Activated gamma-delta T cell treated with anti-CD3 and anti-CD28 coated beads, Interleukin-2, amount 50 U/mL, for 16 hours (primary cell): ENCODE data around the gene B3GNT3.
"Not testable (repeated sequence)": the region's sequence is repeated elsewhere in the genome, so short reads cannot be mapped to it uniquely, and the experiment has no call there.

Source experiments
- DNase-seq: peaks from one replicate; pipeline ENCODE4 v3.0.0-alpha.2; 2020; ENCODE audit warnings: low read depth

The B3GNT3 gene

DNA sequence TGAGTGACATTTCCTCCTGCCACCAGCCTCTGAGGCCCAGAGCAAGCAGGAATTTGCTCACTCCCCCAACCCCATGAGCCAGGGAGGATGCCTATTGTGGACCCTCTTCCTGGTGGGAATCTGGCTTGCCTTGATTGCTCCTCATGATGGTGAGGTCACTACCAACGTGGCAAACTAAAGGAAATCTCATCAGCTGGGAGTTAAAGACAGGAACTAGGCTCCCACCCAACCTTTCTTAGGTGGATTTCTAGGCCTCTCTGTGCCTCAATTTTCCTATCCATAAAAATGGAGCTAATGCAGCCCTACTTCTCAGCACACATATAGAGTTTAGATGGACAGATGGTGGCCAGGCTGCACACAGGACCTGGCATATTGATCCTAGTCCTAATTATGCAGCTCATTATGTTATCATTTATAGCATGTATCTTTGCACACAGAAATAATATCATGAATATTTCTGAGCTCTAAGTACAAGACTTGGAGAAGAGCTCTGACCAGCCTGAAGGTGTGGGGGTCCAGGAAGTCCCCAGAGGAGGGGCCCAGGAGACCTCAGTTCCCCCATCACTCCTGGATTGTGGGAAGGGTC, 2.0 kb downstream of the B3GNT3 start:
- DNase-seq: no peak

DNA sequence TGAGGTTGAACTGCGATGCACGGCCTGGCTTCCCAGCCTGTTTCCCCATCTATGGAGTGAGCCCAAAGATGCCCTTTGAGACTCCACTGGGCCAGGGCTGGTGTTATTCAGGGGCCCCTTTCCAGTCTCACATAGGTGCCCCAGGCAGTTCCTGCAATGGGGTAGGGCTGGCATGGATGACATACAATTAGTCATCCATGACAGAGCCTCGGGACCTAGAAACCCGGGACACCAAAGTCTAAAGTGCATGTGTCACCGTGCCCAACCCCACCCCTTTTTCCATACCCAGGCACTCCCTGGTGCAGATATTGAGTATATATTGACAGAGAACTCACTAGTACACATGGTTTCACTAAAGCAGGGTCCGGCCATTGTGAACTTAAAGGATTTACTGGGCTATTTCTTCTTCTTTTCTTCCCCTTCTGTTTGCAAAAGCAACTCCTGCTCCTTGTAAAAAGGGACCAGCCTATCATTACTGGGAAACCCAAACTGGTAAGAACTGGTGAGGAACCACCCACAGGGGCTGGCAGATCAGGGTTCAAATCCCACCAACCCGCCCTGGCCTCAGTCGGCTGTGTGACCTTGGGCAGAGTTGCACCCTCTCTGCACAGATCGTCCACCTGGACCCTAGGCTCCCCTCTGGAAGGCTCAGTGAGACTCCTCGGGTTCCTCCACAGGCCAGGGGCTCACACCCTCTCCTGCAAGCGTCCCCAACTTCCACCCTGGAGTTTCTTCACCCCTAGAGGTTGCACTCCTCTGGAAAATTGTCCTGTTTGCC, 2.7 kb downstream of the B3GNT3 start:
- DNase-seq: no peak

GRCh38 chr19:17798599-17798998, 3.7 kb downstream of the B3GNT3 start:
- not testable (repeated sequence) for DNase-seq

DNA sequence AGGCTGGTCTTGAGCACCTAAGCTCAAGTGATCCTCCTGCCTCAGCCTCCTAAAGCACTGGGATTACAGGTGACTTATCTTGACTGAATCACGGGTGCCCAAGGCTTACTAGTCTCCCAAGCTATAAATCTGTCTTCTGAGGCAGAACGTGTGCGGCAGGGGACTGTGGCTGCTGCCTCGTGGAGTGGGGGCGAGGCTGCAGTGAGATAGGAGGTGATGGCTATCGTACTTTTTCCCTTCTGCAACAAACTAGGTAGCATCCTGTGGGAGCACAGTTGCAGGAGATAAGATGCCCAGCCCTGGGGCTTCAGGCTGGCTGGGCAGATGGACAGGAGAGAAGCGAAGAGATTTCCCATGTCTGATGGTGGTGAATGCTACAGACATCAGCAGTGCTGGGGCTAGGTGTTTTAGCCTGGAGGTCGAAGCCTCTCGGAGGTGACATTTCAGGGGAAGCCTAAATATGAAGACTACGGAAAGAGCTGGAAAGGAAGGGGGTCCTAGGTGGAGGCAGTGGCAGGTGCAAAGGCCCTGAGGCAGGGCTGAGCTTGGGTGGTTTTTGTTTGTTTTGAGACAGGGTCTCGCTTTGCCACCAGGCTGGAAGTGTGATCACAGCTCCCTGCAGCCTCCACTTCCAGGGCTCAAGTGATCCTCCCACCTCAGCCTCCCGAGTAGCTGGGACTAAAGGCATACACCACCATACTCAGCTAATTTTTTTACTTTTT, 7.4 kb downstream of the B3GNT3 start:
- DNase-seq: no peak

DNA sequence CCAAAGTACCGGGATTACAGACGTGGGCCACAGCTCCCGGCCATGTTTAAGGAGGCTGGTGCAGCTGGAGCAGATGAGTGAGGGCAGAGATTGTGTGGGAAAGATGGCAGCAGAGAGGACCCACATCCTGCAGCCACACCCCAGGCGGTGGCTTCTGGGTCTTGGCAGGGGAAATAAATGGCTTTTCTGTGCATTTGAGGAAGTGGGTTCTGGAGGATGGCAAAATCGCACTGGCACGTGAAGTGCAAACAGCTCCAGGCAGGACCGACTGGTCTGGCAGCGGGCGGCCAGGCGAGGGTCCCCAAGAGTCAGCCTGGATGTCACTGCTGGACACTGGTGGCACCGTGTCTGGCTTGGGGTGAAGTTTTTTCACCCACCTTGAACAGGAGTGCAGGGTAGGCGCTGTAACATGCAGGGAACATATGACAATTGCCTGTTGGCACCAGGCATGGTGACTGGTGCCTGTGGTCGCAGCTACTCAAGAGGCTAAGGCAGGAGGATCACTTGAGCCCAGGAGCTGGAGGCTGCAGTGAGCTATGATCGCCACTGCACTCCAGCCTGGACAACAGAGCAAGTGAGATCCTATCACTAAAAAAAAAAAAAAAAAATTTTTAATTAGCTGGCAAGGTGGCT, 8.4 kb downstream of the B3GNT3 start:
- DNase-seq: no peak

DNA sequence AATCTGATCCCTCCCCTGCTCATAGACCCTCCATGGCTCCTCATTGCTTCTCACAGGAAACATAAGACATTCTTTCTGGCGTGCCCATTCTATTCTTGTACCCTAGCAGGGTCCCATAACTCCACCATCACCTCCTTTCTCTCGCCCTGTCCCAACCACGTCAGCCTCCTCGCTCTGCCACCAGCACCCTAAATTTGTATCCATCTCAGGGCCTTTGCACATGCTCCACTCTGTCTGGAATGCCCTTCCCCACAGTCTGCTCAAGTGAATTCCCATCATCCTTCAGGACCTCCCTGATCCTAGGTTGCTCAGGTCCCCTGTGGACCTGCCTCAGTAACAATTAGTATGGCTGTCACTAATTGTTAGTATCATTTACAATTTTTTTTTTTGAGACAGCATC, 10.5 kb downstream of the B3GNT3 start:
- no peak for DNase-seq

DNA sequence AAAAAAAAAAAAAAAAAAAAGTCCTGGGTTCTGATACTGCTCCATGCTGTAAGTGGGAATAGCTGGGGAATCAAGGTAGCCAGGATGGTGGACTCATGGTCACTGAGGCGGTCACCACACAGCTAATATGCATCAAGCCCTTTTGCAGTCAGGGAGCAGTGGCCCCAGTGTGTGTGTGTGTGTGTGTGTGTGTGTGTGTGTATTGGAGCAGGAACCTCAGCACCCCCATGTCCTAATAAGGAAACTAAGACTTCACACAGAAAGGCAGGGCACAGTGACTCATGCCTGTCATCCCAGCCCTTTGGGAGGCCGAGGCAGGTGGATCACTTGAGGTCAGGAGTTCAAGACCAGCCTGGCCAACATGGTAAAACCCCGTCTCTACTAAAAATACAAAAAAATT, 12.0 kb downstream of the B3GNT3 start:
- no peak for DNase-seq

- DNase-seq: no peak
Observed at GRCh38 chr19:17807731-17808316, 12.9 kb downstream of the B3GNT3 start.

DNA sequence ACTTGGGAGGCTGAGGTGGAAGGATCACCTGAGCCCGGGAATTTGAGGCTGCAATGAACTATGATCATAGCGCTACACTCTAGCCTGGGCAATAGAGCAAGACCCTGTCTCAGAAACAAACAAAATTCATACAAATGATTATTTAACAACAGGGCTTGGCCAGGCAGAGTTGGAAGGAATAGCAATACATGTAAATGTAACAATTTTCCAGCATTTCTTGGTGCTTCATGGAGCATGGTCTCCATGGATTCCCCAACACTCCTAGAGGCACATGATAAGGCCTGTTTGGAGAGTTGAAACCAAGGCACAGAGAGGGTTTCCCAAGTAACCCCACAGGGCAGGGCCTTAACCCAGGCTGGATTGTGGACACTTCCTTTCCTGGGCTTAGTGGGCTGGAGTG, 16.2 kb downstream of the B3GNT3 start:
- no peak for DNase-seq

DNA sequence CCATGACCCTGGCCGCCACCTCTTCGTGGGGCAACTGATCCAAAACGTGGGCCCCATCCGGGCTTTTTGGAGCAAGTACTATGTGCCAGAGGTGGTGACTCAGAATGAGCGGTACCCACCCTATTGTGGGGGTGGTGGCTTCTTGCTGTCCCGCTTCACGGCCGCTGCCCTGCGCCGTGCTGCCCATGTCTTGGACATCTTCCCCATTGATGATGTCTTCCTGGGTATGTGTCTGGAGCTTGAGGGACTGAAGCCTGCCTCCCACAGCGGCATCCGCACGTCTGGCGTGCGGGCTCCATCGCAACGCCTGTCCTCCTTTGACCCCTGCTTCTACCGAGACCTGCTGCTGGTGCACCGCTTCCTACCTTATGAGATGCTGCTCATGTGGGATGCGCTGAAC, 16.7 kb downstream of the B3GNT3 start:
- DNase-seq: no peak

DNA sequence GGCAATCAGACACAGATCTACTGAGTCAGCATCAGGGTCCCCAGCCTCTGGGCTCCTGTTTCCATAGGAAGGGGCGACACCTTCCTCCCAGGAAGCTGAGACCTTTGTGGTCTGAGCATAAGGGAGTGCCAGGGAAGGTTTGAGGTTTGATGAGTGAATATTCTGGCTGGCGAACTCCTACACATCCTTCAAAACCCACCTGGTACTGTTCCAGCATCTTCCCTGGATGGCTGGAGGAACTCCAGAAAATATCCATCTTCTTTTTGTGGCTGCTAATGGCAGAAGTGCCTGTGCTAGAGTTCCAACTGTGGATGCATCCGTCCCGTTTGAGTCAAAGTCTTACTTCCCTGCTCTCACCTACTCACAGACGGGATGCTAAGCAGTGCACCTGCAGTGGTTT, 17.2 kb downstream of the B3GNT3 start:
- DNase-seq: no peak

DNA sequence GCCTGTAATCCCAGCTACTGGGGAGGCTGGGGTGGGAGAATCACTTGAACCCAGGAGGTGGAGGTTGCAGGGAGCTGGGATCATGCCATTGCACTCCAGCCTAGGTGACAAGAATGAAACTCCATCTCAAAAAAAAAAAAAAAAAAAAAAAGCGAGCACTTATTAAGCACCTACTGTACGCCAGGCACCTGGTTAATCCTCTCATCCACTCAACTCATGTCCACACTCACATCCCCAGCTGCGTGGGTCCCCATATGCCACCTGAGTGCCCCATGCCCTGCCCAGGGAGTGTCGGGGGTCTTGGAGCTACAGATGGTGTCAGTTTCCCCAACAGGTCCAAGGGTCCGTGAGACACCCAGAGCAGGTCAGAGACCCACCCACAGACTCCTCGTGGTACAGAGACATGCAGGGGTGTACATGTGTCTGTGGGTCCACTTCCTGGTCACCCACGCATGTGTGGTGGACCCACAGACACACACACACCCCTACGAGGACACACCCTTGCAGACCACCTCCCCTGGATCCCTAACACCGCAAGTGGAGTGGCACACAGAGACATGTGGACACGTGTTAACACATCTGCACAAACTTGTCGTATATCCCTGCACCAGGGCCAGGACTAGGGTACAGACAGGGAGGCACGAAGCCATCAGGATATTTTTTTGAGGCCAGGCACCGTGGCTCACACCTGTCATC, 22.9 kb downstream of the B3GNT3 start:
- DNase-seq: no peak

GRCh38 chr19:17821190-17821589, 26.3 kb downstream of the B3GNT3 start, which contains the start of gene INSL3:
INSL3 (minus strand) TSS chr19:17821519; CDS start chr19:17821506, 13 bp downstream.
- no peak for DNase-seq

DNA sequence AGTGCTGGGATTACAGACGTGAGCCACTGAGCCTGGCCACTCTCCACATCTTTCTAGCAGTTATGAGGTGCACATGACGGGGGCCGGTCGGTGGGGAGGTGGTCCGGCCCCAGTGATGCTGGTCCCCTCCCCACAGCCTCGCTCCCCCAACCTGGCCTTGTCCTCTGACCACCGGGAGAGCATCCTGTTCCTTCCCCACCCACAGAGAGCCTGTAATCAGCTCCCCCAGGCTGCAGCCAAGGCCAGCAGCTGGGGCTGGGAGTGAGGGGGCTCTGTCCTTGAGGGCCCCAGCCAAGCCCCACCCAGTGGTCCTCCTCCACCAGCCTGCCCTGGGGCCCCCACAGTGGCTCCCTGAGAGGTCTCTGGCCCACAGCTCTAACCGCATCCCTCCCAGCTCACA, 29.4 kb downstream of the B3GNT3 start:
- no peak for DNase-seq

GRCh38 chr19:17826508-17827056, 31.6 kb downstream of the B3GNT3 start:
- no peak for DNase-seq

GRCh38 chr19:17829855-17830566, 35.1 kb downstream of the B3GNT3 start:
- DNase-seq: no peak

DNA sequence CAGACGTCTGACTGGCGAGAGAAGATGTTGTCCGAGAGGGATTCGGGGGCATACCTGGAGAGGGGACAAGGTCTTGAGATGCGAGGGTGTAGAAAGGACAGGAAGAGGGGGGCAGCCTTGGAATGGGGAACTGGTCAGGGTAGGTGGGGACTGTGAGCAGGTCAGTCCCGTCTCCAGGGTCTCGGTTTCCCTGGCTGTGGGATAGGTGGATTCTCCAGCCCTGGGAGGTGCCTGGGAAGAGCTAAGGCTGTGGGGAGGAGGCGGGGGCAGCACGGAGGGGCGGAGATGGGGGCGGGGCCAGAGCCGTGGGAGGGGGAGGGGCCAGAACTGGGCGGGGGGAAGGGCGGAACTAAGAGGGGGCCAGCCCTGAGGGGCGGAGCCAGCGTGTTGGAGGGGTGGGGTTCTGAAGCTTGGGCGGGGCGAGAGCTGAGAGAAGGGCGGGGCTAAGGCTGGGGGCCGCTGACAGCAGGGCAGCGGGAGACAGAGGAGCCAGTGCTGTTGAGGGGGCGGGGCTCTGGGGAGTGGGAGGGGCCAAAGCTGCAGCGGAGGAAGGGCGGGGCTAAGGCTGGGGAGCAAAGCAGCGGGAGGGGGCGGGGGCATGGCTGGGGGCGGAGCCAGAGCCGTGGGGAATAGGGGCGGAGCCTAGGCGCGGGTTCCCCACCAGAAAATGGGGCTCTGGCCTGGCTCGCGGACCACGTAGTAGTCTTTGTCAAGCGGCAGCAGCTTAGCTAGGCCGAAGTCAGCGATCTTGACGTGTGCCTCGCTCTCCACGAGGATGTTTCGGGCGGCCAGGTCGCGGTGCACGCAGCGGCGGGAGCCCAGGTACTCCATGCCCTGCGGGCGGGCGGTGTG, 35.9 kb downstream of the B3GNT3 start:
- no peak for DNase-seq

- no peak for DNase-seq
Observed at GRCh38 chr19:17831419-17831888, 36.5 kb downstream of the B3GNT3 start.

GRCh38 chr19:17832443-17833208, 37.7 kb downstream of the B3GNT3 start:
- DNase-seq: no peak
